Measurements from ENCODE around the gene CARD8.
A peak's percentile ranks its signal among the peaks of the same experiment; 100 is the strongest.

Gene CARD8

GRCh38 chr19:48203794-48204628 lies 51.7 kb downstream of the CARD8 start:
- peak; percentile 98 for DNase-seq

DNA sequence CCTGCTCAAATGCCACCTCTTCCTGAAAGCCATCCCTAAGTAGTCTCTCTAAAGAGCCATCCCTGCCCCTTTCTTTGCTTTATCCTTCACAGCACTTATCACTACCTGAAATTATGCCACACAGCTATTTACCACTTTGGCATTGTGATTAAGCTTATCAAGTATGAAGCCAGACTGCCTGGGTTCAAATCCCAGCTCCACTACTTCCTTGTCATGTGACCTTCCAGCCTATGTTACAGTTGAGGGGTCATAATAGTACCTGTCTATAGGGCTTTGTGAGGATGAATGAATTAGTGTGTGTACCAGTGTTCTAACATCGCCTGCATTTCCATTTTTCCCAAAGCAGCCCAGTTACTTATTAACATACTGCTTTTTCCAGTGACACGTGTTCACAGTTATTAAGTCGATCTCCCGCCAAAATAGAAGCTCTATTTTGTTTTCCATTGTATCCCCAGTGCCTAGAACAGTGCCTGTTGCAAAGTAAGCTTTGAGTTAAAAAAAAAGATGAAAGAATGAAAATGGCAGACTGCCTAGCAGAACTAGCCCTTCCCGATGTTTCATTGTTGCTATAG lies 52.4 kb downstream of the CARD8 start:
- peak; percentile 69 for DNase-seq

- DNase-seq, result no peak
Observed at GRCh38 chr19:48196933-48197665, 58.6 kb downstream of the CARD8 start.

DNA sequence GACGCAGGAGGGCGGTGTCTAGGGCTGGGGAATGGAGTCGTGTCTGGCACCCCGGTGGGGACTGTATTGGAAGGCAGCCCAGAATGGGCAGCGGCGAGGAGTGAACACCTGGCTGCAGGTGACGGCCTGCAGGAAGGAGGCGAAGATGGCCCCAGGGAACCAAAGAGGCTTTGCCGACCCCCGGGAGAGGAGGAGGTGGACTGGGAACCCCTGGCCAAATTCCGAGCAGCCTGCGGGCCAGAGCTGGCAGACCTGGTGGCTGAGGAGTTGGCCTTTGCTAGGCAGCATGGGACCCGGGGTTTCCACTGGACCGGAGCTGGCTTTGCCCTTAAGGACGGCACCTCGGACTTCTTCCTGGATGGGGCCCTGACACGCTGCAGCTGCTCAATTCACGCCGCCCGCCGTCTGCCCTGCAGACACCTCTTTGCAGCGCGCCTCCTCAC lies 59.4 kb downstream of the CARD8 start:
- no peak for DNase-seq

- DNase-seq, result no peak
Observed at GRCh38 chr19:48194844-48195830, 60.6 kb downstream of the CARD8 start.

DNA sequence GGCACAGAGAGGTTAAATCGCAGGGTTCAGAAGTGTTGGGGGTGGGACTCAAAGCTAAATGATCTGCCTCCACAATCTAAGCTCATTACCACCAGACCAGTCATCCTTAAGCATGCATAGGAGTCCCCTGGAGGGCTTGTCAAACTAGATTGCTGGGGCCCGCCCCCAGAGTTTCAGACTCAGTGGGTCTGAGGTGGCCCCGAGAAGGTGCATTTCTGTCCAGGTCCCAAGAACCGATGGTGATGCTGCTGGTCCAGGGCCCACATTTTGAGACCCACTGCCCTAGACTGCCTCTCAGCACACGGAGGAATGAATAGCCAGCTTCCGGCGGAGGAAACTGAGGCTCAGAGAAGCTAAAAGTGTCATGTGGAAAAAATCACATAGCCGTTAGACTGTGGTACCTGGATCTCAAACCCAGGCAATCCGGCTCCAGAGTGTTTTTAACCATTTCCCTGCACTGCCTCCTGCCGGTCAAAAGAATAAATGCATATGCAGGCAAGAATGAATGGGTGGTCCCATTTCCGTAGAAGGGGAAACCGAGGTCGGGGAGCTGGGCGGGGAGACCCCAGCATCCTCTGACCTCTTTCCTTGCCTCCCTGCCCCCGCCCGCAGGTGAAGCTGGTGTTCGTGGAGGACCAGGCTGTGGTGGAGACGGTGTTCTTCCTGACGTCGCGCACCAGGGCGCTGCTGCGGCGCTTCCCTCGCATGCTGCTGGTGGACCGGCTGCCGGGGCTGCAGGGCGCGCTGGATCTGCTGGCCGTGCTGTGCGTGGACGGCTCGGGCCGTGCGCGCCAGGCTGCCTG lies 61.5 kb downstream of the CARD8 start:
- DNase-seq, result peak; percentile 53

- no peak for DNase-seq
Observed at GRCh38 chr19:48192750-48193149, 63.0 kb downstream of the CARD8 start.

- DNase-seq, result no peak
Observed at GRCh38 chr19:48190885-48191284, 64.8 kb downstream of the CARD8 start.

- DNase-seq, result peak; percentile 20
Observed at GRCh38 chr19:48190288-48190884, 65.3 kb downstream of the CARD8 start.

GRCh38 chr19:48186541-48186991 lies 69.1 kb downstream of the CARD8 start:
- DNase-seq, result no peak

DNA sequence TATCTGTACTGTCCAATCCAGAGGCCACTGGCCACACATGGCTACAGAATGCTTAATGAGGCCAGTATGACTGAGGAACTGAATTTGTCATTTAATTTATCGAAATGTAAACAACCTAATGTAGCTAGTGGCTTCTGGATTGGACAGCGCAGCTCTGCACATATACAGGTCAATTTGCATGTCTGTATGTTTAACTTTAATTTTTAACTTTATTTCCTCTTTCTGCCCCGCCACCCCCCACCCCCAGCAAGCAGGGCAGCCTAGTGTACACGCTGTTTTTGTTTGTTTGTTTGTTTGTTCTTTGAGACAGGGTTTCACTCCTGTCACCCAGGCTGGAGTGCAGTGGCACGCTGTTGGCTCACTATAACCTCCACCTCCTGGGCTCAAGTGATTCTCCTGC lies 69.7 kb downstream of the CARD8 start:
- no peak for DNase-seq

DNA sequence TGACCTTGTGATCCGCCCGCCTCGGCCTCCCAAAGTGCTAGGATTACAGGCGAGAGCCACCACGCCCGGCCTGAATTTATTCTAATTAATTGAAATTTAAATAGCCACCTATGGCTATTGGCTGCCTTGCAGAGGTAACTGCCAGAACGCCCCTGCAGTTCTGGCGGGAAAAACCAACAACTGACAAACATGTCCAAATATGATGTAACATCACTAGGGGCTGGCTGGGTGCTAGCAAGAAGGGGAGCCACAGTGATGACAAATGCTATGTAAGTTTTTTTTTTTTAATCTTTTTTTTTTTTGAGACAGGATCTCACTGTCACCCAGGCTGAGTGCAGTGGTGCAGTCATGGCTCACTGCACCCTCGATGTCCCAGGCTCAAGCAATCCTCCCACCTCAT lies 72.4 kb downstream of the CARD8 start:
- DNase-seq, result no peak

GRCh38 chr19:48182434-48182833 lies 73.3 kb downstream of the CARD8 start:
- DNase-seq, result no peak

GRCh38 chr19:48181505-48181904 lies 74.2 kb downstream of the CARD8 start:
- no peak for DNase-seq

- no peak for DNase-seq
Observed at GRCh38 chr19:48176226-48176625, 79.5 kb downstream of the CARD8 start.

DNA sequence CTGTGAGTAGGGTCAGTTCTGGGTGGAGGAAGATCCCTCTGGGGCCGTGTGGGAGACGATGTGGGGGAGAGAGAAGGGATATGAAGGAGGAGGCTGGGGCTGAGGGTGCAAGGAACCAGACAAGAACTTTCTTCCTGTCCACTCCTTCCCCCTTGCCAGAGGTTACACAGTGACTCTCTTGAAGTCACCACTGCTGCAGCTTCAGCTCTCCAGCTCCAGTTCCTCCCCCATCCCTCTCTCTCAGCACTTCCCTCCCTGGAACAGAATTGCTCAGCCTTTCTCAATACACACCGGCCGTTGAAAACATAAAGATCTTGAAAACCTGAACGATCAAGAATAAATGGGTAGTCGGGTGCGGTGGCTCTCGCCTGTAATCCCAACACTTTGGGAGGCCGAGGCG lies 80.1 kb downstream of the CARD8 start:
- no peak for DNase-seq

DNA sequence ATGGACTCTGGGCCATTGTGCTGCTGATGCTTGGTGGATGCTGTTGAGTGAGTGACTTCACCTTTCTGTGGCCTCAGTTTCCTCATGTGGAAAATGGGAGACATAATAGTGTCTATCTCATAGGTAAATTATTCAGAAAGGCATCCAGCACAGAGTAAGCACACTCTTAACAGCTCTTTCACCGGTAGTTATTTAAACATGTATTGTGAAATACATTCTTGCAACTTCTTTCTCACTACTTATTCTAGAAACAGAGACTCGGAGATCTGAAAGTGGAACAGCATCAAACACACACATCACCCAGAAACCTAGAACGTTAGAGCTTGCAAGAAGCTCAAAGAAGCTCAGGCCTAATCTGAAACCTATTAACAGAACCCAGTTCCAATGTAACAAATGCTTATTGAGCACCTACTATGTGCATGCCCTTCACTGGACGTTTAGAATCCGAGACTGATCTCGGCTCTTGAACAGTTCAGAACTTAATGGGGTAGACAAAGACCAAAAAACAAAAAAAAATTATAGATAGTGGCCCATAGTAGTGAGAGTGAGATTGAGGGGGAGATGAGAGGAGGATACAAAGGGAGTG lies 81.2 kb downstream of the CARD8 start:
- DNase-seq, result no peak

GRCh38 chr19:48171710-48172109 lies 84.0 kb downstream of the CARD8 start:
- DNase-seq, result no peak

- peak; percentile 26 for DNase-seq
Observed at GRCh38 chr19:48170817-48171347, 84.8 kb downstream of the CARD8 start.
